Measurements from ENCODE around the gene AARS1.

- no peak for TF ChIP-seq POLR2AphosphoS5 (IDR thresholded peaks at IDR 0.05; ENCODE audit: low read depth, low read length)
- no peak for TF ChIP-seq SIN3A (IDR thresholded peaks at IDR 0.05; ENCODE audit: borderline replicate concordance, insufficient read depth, low read length)
- no peak for TF ChIP-seq REST (IDR thresholded peaks at IDR 0.05; ENCODE audit: insufficient read depth in 1 of 2, low read depth in 2 of 2, low read length in 2 of 2)
- TF ChIP-seq TAF1 (IDR thresholded peaks at IDR 0.05; ENCODE audit: borderline replicate concordance, insufficient read depth, low read length) = no peak
These were observed 6.3 kb upstream of the AARS1 start for GRCh38 chr16:70295634-70296033.
